Type B pancreatic cell (in vitro differentiated cells): ENCODE data around the gene NLRP6. TPM values are rescaled to one million over a fixed set of nuclear protein-coding genes. Genes with fewer than 3 reads are reported as not detected.
"Not testable (repeated sequence)": the region's sequence is repeated elsewhere in the genome, so short reads cannot be mapped to it uniquely, and the experiment has no call there.

Source experiments
- DNase-seq: peaks from one replicate; pipeline ENCODE4 v3.0.0; 2021; ENCODE audit warnings: mixed read lengths; ENCODE audit not compliant: unreplicated experiment; ENCODE audit errors: extremely low spot score
- H3K27ac Mint-ChIP-seq: 2 replicates; pipeline ENCODE4 v1.8.0; 2021; ENCODE audit warnings: mild to moderate bottlenecking, mixed read lengths
- H3K27me3 Mint-ChIP-seq: 2 replicates; pipeline ENCODE4 v1.8.0; 2021; ENCODE audit warnings: mixed read lengths
- H3K36me3 Mint-ChIP-seq: 2 replicates; pipeline ENCODE4 v1.8.0; 2021; ENCODE audit warnings: mixed read lengths
- H3K4me1 Mint-ChIP-seq: one replicate; pipeline ENCODE4 v1.8.0; 2021; ENCODE audit warnings: mixed read lengths; ENCODE audit not compliant: unreplicated experiment
- H3K4me3 Mint-ChIP-seq: 2 replicates; pipeline ENCODE4 v1.8.0; 2021; ENCODE audit warnings: mild to moderate bottlenecking, mixed read lengths
- H3K9me3 Mint-ChIP-seq: 2 replicates; pipeline ENCODE4 v1.8.0; 2021; ENCODE audit warnings: mixed read lengths
- total RNA-seq: library from RNA; stranded (reverse); gene quantifications from 2 replicates; pipeline ENCODE4 v1.2.1, GENCODE V29; 2021; ENCODE audit warnings: low replicate concordance
- TF ChIP-seq, protein P1 (sequence below): fragments of 200-600 bp; sonication (generic); conservative IDR thresholded peaks from 2 replicates; pipeline ENCODE4 v1.5.0; 2021; ENCODE audit warnings: antibody characterized with exemption, mild to moderate bottlenecking

The NLRP6 gene
- total RNA-seq, 1 donor from 2014 or later, result not detected

- Mint-ChIP-seq H3K4me1 (peaks cover 38% of the 10 kb centered on the region), H3K27me3 (no peaks in the 10 kb centered on the region), H3K4me3 (no peak overlapping the region), H3K27ac (no peak overlapping the region), H3K36me3 (no peaks in the 10 kb centered on the region), H3K9me3 (peaks cover 6% of the 10 kb centered on the region)
- DNase-seq, result no peak
- TF ChIP-seq, protein P1, sequence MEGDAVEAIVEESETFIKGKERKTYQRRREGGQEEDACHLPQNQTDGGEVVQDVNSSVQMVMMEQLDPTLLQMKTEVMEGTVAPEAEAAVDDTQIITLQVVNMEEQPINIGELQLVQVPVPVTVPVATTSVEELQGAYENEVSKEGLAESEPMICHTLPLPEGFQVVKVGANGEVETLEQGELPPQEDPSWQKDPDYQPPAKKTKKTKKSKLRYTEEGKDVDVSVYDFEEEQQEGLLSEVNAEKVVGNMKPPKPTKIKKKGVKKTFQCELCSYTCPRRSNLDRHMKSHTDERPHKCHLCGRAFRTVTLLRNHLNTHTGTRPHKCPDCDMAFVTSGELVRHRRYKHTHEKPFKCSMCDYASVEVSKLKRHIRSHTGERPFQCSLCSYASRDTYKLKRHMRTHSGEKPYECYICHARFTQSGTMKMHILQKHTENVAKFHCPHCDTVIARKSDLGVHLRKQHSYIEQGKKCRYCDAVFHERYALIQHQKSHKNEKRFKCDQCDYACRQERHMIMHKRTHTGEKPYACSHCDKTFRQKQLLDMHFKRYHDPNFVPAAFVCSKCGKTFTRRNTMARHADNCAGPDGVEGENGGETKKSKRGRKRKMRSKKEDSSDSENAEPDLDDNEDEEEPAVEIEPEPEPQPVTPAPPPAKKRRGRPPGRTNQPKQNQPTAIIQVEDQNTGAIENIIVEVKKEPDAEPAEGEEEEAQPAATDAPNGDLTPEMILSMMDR, result no peak
These were observed 51.7 kb downstream of the NLRP6 start for GRCh38 chr11:329886-330253.

- H3K36me3 Mint-ChIP-seq, result no peaks in the 10 kb centered on the region
- peaks cover 37% of the 10 kb centered on the region for H3K4me1 Mint-ChIP-seq
- H3K27me3 Mint-ChIP-seq, result no peaks in the 10 kb centered on the region
- H3K27ac Mint-ChIP-seq, result no peak overlapping the region
- TF ChIP-seq, protein P1, result no peak
- no peak overlapping the region for H3K4me3 Mint-ChIP-seq
- H3K9me3 Mint-ChIP-seq, result peaks cover 6% of the 10 kb centered on the region
- no peak for DNase-seq
These were observed 52.1 kb downstream of the NLRP6 start for GRCh38 chr11:330307-330693.

DNA sequence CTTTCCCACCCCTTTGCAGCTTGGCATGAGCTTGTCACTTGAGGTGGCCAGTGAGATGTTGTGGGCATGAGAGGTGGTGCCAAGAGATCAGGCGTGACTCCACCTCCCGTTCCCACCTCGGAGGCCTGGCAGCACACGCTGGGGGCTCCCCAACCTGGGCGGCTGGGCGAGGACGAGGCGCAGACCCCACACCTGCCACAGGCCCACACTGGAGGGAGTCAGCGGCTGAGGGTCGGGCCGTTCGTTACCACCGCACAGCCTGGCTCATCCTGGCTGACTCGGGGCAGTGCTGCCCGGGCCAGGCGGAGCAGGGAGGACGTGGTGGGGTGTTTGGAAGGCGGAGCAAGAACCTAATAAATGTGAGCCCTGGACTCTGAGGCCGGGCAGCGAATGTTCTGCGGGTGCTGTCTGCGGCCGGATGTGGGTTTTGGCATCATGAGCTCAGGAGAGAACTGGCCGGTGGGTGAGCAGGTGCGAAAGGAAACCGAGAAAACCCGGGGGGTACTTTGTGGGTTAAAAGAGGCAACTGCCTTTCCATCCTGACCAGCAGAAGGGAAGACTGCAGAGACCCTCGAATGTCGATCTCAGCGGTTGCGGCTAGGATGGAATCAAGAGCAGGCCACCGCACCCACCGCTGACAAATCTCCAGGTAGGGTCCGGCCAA, 52.6 kb downstream of the NLRP6 start:
- H3K9me3 Mint-ChIP-seq, result peaks cover 6% of the 10 kb centered on the region
- DNase-seq, result no peak
- H3K27ac Mint-ChIP-seq, result no peak overlapping the region
- no peak overlapping the region for H3K4me3 Mint-ChIP-seq
- H3K27me3 Mint-ChIP-seq, result no peaks in the 10 kb centered on the region
- H3K36me3 Mint-ChIP-seq, result no peaks in the 10 kb centered on the region
- TF ChIP-seq, protein P1, result no peak
- H3K4me1 Mint-ChIP-seq, result peaks cover 38% of the 10 kb centered on the region

GRCh38 chr11:331358-332060, 53.3 kb downstream of the NLRP6 start:
- TF ChIP-seq, protein P1, result no peak
- peaks cover 41% of the 10 kb centered on the region for H3K4me1 Mint-ChIP-seq
- DNase-seq, result no peak
- H3K36me3 Mint-ChIP-seq, result no peaks in the 10 kb centered on the region
- no peak overlapping the region for H3K4me3 Mint-ChIP-seq
- peaks cover 6% of the 10 kb centered on the region for H3K9me3 Mint-ChIP-seq
- no peak overlapping the region for H3K27ac Mint-ChIP-seq
- no peaks in the 10 kb centered on the region for H3K27me3 Mint-ChIP-seq

DNA sequence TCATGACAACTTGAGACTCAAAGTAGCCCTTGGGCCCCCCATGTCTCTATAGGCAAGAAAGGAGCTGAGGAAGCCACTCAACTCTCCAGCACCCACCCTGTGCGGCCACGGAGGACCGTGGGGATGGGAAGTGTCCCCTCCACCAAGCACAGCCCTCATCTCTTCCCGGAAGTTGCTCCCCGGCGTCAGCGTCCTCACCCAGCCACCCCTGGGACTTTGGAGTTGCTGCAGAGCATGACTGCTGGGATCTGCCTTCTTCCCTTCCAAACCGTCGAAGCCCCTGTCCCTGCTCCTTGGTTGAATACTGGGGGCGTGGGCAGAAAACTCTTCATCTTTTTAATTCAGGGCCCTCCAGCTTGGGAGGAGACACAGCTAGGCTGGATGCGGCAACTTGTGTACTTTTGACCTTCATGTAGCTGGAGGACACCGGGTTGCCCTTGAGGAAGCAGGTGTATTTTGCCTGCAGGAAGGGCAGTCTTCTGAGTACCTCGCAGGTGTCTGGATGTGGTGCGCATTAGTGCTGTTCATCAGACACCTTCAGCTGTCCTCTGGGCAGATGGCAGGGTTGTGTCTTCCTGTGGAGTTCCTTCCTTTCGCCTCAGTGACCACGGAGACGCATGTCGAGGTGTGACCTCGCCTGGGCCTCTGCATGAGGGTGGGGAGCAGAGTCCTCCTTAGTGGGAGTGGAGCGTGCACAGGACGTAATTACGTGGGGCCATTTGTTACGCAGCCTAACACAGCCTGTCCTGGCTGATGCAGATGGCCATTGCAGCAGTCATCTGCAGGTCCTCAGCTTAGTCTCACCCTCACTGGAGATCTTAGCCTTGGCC, 54.7 kb downstream of the NLRP6 start:
- Mint-ChIP-seq H3K27me3 (no peaks in the 10 kb centered on the region), H3K36me3 (no peaks in the 10 kb centered on the region), H3K4me3 (no peak overlapping the region), H3K9me3 (peaks cover 6% of the 10 kb centered on the region), H3K27ac (no peak overlapping the region), H3K4me1 (peaks cover 46% of the 10 kb centered on the region)
- no peak for DNase-seq
- TF ChIP-seq, protein P1, result no peak

DNA sequence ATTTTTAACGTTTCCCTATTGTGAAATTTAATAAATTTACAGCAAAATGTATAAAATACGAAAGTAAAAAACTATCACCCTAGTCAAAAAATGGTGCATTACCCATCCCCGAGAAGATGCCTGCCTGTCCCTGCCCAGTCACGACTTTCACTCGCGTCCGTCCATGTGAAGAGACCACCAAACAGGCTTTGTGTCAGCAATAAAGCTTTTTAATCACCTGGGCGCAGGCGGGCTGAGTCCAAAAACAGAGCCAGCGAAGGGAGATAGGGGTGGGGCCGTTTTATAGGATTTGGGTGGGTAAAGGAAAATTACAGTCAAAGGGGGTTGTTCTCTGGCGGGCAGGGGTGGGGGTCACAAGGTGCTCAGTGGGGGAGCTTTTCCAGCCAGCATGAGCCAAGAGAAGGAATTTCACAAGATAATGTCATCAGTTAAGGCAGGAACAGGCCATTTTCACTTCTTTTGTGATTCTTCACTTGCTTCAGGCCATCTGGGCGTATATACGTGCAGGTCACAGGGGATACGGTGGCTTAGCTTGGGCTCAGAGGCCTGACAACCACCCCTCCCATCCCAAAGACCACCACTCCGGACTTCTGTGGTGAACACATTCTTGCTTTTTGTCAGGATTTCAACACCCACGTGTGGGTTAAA, 55.5 kb downstream of the NLRP6 start:
- H3K27me3 Mint-ChIP-seq, DNase-seq, H3K36me3 Mint-ChIP-seq, H3K9me3 Mint-ChIP-seq: not testable (repeated sequence)
- Mint-ChIP-seq H3K4me1 (peaks cover 46% of the 10 kb centered on the region), H3K27ac (peak overlapping the region; percentile 56), H3K4me3 (peak overlapping the region; percentile 34)
